Activated CD4-positive, alpha-beta T cell treated with anti-CD3 and anti-CD28 coated beads for 36 hours (primary cell): ENCODE data around the gene SLC6A6. TPM values are rescaled to one million over a fixed set of nuclear protein-coding genes. Genes with fewer than 3 reads are reported as not detected.

Experiments
- ATAC-seq: fragments of 200-7000 bp; cut with Tn5 transposase; one replicate; pipeline ENCODE4 v1.10.0; 2021; ENCODE audit warnings: mild to moderate bottlenecking, moderate library complexity
- CTCF ChIA-PET: fragments of 350-600 bp; sonication (Branson Sonifier 250); formaldehyde crosslinking; loops from one replicate; lab custom pipeline; 2021; ENCODE audit warnings: antibody characterized with exemption; lab: Charles Lee
- POLR2A ChIA-PET: fragments of 350-600 bp; sonication (Branson Sonifier 250); formaldehyde crosslinking; loops from one replicate; lab custom pipeline; 2021; ENCODE audit warnings: antibody characterized with exemption, inconsistent platforms; lab: Charles Lee
- DNase-seq: peaks from one replicate; pipeline ENCODE4 v3.0.0-alpha.2; 2020
- H3K27ac Mint-ChIP-seq: one replicate; pipeline ENCODE4 v1.8.0; 2021; ENCODE audit warnings: mixed read lengths
- H3K27me3 Mint-ChIP-seq: one replicate; pipeline ENCODE4 v1.8.0; 2021; ENCODE audit warnings: mixed read lengths
- H3K36me3 Mint-ChIP-seq: one replicate; pipeline ENCODE4 v1.8.0; 2021; ENCODE audit warnings: low read depth, mixed read lengths
- H3K4me1 Mint-ChIP-seq: one replicate; pipeline ENCODE4 v1.8.0; 2021; ENCODE audit warnings: mixed read lengths
- H3K4me3 Mint-ChIP-seq: one replicate; pipeline ENCODE4 v1.8.0; 2021; ENCODE audit warnings: mild to moderate bottlenecking, moderate library complexity, mixed read lengths
- H3K9me3 Mint-ChIP-seq: one replicate; pipeline ENCODE4 v1.8.0; 2021; ENCODE audit warnings: low read depth, mixed read lengths
- intact Hi-C, 2 experiments: fragments of 100-400 bp; cut with DNase I in 1 of 2; cut with micrococcal nuclease in 1 of 2; formaldehyde crosslinking; loops; one replicate each; pipeline versions ENCODE4 v1.14.2 to v1.15.1; 2022 to 2024; cut with DNase I, micrococcal nuclease
- total RNA-seq, 2 experiments: library from RNA; stranded (reverse); gene quantifications; one replicate each; pipeline ENCODE4 v1.2.3, GENCODE V29; 2021

The SLC6A6 gene
- total RNA-seq, 2 experiments from 2014 or later = 51.7 to 54.2 TPM

GRCh38 chr3:14528081-14528480 lies 125.7 kb downstream of the SLC6A6 start:
- no peaks in the 10 kb centered on the region for H3K36me3 Mint-ChIP-seq
- peaks cover 5% of the 10 kb centered on the region for H3K27me3 Mint-ChIP-seq
- CTCF ChIA-PET = interaction anchor here (0.9 kb wide), 1 partner anchor 266 kb away, joined by 3 read pairs; no protein-coding TSS in a partner anchor
- no peak overlapping the region for H3K27ac Mint-ChIP-seq
- POLR2A ChIA-PET = no interaction called here
- H3K9me3 Mint-ChIP-seq = no peaks in the 10 kb centered on the region
- no peaks in the 10 kb centered on the region for H3K4me1 Mint-ChIP-seq
- no peak for ATAC-seq
- intact Hi-C loops = no loop called here
- no peak overlapping the region for H3K4me3 Mint-ChIP-seq
- no peak for DNase-seq

GRCh38 chr3:14531856-14532395 lies 129.5 kb downstream of the SLC6A6 start:
- Mint-ChIP-seq H3K36me3 (no peaks in the 10 kb centered on the region), H3K27me3 (peaks cover 8% of the 10 kb centered on the region), H3K4me1 (no peaks in the 10 kb centered on the region), H3K9me3 (no peaks in the 10 kb centered on the region), H3K4me3 (no peak overlapping the region), H3K27ac (no peak overlapping the region)
- ChIA-PET POLR2A (interaction anchor here (0.7 kb wide), 1 partner anchor 115 kb away, joined by 3 read pairs; no protein-coding TSS in a partner anchor), CTCF (no interaction called here)
- intact Hi-C loops = no loop called here
- DNase-seq (no peak), ATAC-seq (no peak)

DNA sequence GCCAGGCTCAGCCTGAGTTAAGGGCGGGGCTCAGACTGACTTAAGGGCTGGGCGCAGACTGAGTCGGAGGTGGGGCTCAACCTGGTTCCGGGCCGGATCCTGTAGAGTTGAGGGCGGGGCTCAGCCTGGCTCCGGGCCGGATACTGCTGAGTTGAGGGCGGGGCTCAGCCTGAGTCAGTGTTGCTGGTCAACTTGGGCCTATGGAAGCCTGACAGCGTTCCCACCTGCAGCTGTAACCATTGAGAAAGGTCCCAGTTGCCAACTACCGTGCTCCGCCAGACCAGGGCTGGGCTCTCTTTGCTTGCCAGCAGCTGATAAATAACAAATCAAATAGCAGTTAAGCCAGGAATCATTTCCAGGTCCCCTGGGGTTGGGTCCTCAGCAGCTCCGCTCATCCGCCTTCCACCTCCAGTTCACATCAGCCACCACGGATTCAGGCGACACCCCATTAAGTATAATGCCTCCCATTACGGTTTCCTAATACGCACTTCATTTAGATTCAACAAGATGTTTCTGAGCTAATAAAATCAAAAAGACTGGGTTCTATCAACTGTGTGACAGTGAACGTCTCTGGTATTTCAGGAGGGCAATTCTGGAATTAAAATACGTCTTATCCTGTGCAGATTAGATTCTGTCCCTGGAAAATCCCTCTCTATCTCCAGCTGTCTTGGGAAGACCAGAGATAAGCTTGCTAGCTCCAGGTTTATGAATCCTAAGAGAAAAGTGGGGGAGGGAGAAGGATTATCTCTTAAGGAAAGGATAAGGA lies 130.5 kb downstream of the SLC6A6 start:
- ATAC-seq (no peak), DNase-seq (peak; percentile 18)
- Mint-ChIP-seq H3K27ac (no peak overlapping the region), H3K27me3 (peaks cover 7% of the 10 kb centered on the region), H3K9me3 (no peaks in the 10 kb centered on the region), H3K36me3 (no peaks in the 10 kb centered on the region), H3K4me1 (no peaks in the 10 kb centered on the region), H3K4me3 (no peak overlapping the region)
- POLR2A ChIA-PET = no interaction called here
- intact Hi-C loops = no loop called here
- CTCF ChIA-PET = interaction anchor here (0.6 to 0.9 kb wide), 2 partner anchors 17 to 62 kb away, joined by 4 read pairs; no protein-coding TSS in a partner anchor

DNA sequence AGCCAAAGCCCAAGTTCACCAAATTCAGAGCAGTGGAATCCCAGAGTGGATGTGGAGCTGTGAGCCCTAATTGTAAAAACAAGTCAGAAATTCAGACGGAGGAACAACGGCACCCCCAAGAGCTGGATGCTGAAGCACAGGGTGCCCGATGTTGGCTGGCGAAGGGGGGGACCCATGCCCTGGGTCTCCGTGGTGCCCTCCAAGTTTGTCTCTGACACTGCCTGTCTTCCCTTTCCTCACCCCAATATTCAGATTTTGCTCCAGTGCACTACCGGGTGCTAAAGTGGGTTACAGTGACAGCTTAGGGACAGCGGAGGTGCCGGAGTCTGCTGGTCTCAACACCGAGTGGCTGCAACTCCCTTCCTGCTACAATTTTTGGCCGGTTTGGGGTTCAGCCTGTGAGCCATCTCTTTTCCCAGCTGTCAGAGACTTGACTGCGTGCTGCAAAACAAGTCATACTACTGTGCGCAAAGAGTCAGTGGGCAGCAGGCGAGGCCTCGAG lies 131.1 kb downstream of the SLC6A6 start:
- intact Hi-C loops = no loop called here
- DNase-seq = no peak
- Mint-ChIP-seq H3K27me3 (peaks cover 5% of the 10 kb centered on the region), H3K36me3 (no peaks in the 10 kb centered on the region), H3K4me1 (no peaks in the 10 kb centered on the region), H3K27ac (no peak overlapping the region), H3K9me3 (no peaks in the 10 kb centered on the region), H3K4me3 (no peak overlapping the region)
- POLR2A ChIA-PET = no interaction called here
- ATAC-seq = no peak
- CTCF ChIA-PET = interaction anchor here (0.6 to 0.9 kb wide), 2 partner anchors 16 to 62 kb away, joined by 4 read pairs; no protein-coding TSS in a partner anchor

DNA sequence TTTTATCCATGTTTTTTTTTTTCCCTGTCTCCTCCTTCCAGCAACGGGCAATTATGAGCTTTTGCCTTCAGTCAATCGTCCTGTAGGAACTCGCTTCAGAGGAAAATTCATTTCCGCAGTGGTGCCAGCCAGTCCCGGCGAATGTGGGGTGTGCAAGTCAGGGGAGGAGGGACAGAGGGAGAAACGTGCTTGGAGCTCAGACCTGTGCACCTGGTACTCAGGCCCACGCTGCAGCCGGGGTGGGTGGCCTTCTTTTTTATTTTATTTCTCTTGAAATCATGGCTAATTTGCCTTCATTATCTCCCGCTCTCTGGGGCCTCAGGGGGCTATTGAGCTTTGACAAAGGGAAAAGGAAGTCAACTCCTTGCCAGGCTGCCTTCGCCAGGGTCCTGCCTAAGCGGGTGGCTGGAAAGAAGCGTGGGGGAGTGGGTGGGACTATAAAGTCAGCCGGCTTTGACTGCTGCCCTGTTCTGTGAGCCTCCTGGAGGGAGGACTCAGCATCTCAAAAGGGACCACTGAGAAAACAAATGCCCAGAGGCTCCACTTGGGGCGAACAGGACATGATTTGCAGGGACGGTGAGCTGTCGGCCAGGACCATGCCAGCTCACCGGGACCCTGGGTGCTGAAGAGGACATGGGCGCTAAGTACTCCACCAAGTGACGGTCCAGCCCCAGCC lies 132.2 kb downstream of the SLC6A6 start:
- ATAC-seq = no peak
- no peak for DNase-seq
- intact Hi-C loops = no loop called here
- ChIA-PET POLR2A (no interaction called here), CTCF (interaction anchor here (0.6 kb wide), 1 partner anchor 275 kb away, joined by 3 read pairs; no protein-coding TSS in a partner anchor)
- H3K27ac Mint-ChIP-seq = no peak overlapping the region
- H3K4me1 Mint-ChIP-seq = no peaks in the 10 kb centered on the region
- H3K9me3 Mint-ChIP-seq = no peaks in the 10 kb centered on the region
- H3K4me3 Mint-ChIP-seq = no peak overlapping the region
- no peaks in the 10 kb centered on the region for H3K36me3 Mint-ChIP-seq
- peaks cover 5% of the 10 kb centered on the region for H3K27me3 Mint-ChIP-seq

- Mint-ChIP-seq H3K27ac (no peak overlapping the region), H3K9me3 (no peaks in the 10 kb centered on the region), H3K36me3 (no peaks in the 10 kb centered on the region), H3K4me1 (no peaks in the 10 kb centered on the region), H3K4me3 (no peak overlapping the region), H3K27me3 (peaks cover 5% of the 10 kb centered on the region)
- no peak for ATAC-seq
- no peak for DNase-seq
- ChIA-PET CTCF (interaction anchor here (0.6 kb wide), 1 partner anchor 155 kb away, joined by 3 read pairs; no protein-coding TSS in a partner anchor), POLR2A (interaction anchor here (0.6 kb wide), 1 partner anchor 53 kb away, joined by 3 read pairs; no protein-coding TSS in a partner anchor)
- intact Hi-C loops = no loop called here
Measured at GRCh38 chr3:14535616-14536015, 133.2 kb downstream of the SLC6A6 start.

DNA sequence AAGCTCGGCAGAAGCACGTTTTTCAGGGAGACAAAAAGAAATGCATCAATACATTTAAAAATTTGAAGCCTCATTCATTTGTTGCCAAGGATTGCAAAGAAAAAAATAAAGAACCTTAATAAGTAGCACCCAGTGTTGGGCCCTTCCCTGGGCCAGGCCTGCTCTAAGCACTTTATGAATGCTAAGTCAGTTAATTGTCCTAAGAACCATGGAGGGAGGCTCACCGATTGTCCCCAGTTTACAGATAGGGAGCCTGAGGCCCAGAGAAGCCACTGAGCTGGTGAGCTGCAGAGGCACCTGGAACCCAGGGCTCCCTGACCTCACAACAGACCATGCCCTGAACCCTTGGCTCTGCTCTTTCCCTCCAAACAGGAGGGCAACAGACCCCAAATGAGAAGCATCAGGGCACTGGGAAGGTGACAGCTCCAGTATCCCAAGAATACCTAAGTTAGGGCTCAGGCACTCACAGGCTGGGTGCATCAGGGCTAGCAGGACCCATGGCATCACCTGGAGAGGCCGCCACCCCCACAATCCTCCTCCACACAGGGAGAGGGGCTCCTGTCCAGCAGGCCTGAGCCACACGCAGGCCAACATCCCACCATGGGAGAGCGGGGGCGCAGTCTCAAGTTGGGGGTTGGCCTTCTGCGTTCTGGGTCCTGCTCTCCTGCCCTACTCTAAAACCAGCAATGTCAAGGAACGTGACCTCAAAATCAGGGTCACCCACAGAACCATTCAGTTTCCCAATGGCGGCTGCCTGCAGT lies 133.8 kb downstream of the SLC6A6 start:
- CTCF ChIA-PET = interaction anchor here (0.6 to 1.5 kb wide), 2 partner anchors 13 to 154 kb away, joined by 3 to 4 read pairs; no protein-coding TSS in a partner anchor
- no peak overlapping the region for H3K27ac Mint-ChIP-seq
- H3K27me3 Mint-ChIP-seq = peaks cover 5% of the 10 kb centered on the region
- no peaks in the 10 kb centered on the region for H3K36me3 Mint-ChIP-seq
- intact Hi-C loops = no loop called here
- POLR2A ChIA-PET = interaction anchor here (0.6 kb wide), 1 partner anchor 53 kb away, joined by 3 read pairs; no protein-coding TSS in a partner anchor
- H3K9me3 Mint-ChIP-seq = no peaks in the 10 kb centered on the region
- H3K4me3 Mint-ChIP-seq = no peak overlapping the region
- no peaks in the 10 kb centered on the region for H3K4me1 Mint-ChIP-seq
- no peak for DNase-seq
- ATAC-seq = no peak

DNA sequence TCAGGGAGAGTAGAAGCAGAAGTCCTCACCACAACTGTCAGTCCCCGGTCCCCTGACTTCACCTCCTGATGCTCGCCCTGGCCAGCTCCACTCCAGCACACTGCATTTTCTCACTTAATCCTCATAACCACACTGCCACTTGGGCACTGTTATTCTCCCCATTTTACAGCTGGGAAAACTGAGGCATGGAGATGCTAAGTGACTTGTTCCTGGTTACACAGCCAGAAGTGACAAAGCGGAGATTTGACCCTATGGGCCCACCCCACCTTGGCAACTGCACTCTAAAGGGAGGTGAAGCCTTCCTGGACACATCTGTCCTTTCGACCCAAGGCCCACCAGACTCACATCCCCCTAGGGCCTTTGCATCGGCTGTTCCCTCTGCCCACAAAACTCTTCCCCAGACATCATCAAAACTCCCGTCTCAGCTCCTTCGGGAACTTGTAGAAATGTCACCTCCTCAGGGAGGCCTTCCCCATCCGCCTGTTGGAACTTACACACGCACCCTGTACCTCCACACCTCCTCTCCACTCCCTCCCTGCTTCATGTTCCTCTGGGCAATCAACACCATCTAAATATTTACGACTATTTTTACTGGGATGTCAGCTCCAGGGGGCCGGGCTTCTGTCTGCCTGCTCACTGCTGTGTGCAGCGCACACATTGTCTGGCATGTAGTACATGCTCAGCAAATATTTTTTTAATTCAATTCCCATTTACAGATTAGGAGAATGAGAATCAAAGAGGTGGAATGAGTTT lies 134.6 kb downstream of the SLC6A6 start:
- Mint-ChIP-seq H3K27me3 (peaks cover 5% of the 10 kb centered on the region), H3K9me3 (no peaks in the 10 kb centered on the region), H3K4me1 (no peaks in the 10 kb centered on the region), H3K27ac (no peak overlapping the region), H3K36me3 (no peaks in the 10 kb centered on the region), H3K4me3 (no peak overlapping the region)
- CTCF ChIA-PET = interaction anchor here (1.5 kb wide), 1 partner anchor 13 kb away, joined by 4 read pairs; no protein-coding TSS in a partner anchor
- POLR2A ChIA-PET = no interaction called here
- intact Hi-C loops = no loop called here
- DNase-seq (no peak), ATAC-seq (no peak)

DNA sequence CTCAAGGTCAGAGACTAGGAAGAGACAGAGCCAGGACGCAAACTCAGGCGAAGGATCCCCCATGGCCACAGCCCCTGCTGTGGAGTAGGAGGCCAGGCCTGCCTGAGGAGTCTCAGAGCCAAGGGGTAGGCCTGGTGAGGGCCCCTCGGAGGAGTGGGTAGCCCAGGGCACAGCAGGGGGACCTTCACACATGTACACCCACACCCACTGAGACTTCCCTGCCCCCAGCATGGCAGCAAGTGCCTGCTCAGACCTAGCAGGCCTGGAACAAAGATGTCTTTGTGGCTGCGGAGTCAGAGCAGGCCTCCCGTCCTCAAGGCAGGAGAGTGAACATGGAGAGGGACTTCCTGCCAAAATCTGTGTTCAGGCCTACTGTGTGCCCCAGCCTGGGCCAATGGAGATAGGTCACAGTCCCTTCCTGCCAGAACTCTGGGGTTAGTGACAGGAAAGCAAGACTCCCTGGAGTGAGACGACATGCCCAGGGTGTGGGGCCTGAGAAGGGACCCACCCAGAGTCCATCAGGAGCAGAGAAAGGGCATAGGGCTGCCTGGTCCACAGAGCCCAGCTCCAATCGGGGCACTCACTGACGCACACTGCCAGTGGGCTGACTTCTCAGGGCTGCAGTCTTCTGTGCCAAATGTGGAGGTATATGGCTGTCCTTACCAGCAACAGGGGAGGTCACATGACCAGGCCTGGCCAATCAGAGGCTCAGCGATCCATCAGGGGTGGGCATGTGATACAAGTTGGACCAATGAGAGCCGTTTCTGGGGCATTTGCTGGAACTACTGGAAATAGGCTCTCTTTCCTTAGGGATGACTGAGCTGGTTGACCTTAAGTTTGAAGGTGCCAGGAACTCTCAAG lies 135.4 kb downstream of the SLC6A6 start:
- intact Hi-C loops = no loop called here
- H3K27ac Mint-ChIP-seq = no peak overlapping the region
- CTCF ChIA-PET = interaction anchor here (0.6 kb wide), 2 partner anchors 10 to 383 kb away, joined by 3 read pairs; no protein-coding TSS in a partner anchor

More for the DNA sequence above, 135.4 kb downstream of the SLC6A6 start:
- no peak for ATAC-seq
- Mint-ChIP-seq H3K9me3 (no peaks in the 10 kb centered on the region), H3K27me3 (peaks cover 5% of the 10 kb centered on the region), H3K4me1 (no peaks in the 10 kb centered on the region), H3K4me3 (no peak overlapping the region), H3K36me3 (no peaks in the 10 kb centered on the region)
- POLR2A ChIA-PET = no interaction called here
- peak; percentile 26 for DNase-seq
